ENCODE results near the gene IFI27L2.
A peak's percentile ranks its signal among the peaks of the same experiment; 100 is the strongest.
"Not testable (repeated sequence)": the region's sequence is repeated elsewhere in the genome, so short reads cannot be mapped to it uniquely, and the experiment has no call there.

IFI27L2 gene, protein sequence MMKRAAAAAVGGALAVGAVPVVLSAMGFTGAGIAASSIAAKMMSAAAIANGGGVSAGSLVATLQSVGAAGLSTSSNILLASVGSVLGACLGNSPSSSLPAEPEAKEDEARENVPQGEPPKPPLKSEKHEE

DNA sequence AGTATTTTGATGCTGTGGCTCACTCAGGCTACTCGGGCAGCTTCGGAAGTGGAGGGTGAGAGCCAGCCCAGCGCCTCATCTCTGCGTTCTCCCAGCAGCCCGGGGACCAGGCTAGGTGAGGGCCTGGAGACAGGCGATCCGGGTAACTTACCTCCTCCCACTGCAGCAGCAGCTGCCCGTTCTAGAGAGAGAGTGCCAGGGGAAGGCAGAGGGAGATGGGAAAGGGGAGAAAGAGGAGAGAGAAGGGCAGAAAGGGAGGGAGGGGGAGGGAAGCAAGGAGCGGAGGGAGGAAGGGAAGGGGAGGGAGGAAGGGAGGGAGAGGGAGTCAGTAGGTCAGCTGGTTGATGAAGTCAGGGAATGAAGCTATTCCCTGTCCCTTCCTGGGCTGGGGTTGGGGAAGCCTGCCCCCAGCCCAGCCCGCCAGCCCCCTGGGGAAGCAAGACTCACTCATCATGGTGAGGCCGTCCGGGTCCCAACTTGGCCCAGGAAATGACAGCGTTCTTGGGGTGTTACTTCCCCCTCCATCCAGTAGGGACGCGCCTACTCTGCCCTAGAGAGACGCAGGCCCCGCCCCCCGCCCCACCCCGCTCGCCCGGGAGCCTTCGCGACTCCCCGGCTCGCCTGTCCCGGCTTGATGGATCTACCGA lies at the start of gene IFI27L2:
IFI27L2 (minus strand) TSS at position 494 of the 647 bp plus-strand sequence; CDS start at position 454, 40 bp downstream.
- DNase-seq: peak; percentile 69

DNA sequence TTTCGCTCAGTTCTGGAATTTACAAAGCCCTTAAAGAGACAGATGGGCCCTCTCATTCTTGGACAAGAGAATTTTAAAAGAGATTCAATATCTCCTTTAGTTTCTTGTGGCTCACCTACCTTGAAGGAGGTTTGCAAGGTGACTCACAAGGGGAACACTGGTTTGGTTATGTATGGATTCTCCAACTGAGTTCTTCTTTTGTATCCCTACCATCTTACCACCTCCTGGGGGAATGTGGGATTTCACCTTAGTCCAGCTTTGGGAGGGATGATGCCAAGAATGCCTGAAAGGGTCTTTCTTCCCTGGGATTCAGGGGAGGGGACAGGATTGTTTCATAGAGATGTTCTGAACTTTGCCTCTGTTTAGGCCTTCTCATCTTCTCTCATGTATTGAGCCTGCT lies 48.4 kb upstream of the IFI27L2 start:
- DNase-seq: no peak

DNA sequence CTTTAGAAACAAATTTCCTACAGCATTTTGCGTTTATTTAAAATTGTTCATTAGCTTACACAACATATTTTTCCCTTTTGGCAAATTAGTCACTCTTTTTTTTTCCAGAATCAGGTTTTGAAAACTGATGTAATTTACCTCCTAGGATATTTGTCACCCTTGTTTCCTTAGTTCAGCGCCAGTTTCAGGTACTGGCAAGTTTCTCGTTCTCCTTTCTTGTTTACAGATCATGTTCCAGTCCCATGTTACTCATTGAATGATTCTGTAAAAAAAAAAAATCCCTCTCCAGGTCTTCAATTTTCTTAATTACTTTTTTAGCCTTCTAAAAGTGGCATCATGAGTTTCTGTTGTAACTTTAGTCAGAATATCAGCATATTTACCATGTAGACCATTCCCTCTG lies 47.4 kb upstream of the IFI27L2 start:
- no peak for DNase-seq

DNA sequence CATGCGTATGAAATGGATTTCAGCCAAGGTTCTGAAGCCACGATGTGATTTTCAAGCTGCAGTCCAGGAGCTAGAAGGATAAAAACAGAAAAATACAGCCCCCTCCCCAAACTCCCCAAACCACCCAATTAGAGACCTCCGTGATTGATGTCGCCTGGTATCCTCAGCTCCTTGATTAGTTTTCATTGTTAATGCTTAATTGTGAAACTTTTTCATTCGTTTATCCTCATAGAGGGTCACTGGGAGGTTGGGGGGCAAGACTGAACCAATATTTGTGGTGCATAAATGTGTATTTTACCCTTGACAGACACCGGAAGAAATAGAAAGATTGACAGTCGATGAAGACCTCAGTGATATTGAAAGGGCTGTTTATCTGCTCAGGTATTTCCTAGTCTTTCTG lies 46.3 kb upstream of the IFI27L2 start:
- no peak for DNase-seq

DNA sequence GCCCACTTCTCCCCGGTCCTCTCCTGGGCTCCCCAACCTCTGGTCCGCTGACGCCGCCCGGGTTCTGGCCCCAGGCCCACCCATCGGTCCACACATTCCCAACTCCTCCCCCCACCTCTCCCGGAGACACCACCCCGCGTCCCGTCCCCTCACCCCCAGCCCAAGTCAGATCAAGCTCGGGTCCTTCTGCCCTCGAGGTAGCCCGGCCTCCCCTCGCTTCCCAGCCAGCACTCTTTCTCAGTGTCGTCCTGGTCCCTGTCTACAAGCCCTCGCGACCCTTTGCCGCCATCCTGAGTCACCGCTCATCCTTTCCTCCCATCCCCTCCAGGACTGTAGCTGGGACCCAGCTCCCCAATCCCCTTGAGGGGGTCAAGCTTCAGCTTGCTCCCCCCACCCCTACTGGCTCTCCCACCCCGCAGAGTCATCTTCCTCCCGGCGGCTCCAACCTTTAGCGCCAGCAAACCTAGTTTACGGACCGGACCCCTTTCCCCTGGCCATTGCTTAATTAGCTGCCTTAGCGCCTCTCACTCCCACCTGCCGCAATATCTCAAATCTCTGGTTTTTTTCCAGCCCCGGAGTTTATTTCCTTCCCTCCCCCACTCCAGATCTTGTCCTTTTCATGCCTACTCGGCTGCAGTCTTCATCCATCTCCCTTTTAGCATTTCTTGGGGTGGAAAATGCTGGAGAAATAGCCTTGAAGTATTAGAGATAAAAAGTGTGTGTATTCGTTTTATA lies 45.8 kb upstream of the IFI27L2 start:
- DNase-seq: no peak

DNA sequence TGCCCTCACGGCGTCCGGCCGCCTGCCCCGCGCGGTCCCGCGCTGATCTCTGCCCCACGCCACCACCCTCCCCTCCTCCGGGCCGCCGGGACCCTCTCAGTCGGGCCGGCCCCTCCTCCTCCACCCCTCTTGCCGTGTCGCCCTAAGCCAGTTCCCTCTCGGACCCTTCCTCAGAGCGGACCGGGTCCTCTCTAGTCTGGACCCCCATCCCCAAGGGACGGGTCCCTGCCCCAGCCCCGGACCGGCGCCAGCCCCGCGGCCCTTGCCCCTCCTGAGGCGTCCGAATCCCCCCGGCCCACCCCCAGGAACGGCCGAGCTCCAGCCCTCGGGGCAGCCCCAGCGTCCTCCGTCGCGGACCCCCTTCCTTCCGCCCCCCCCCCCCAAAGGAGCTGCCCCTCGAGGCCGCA lies 45.2 kb upstream of the IFI27L2 start:
- DNase-seq: no peak

DNA sequence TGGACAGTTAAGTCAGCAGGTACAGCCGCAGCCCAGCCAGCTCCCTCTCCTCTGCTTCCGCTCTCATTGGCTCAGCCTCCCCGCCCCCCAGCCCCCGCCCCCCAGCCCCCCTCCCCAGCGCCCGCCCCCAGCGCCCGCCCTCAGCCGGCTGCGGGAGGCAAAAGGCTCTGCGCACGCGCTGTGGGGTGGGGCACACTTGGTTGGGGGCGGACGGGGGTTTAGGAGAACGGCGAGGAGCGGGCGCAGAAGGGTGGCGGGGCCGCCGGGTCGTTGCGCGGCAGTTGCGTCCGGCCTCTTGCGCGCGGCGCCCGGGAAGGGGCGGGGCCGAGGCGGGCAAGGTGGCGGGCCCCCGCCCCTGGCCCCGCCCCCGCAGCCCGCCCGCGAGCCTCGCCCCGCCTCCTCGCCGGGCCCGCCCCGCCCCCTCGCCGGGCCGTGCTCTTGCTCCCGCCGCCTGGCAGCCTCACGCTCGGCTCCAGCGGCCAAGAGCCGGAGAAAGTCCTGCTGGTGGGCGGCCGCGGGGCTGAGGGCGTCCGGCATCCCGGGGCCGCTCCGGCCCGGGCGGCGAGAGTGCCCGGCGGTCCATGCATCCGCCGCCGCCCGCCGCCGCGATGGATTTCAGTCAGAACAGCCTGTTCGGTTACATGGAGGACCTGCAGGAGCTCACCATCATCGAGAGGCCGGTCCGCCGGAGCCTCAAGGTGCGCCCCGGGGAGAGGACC lies 44.6 kb upstream of the IFI27L2 start, which contains the start of gene PPP4R4:
PPP4R4 (plus strand) TSS at position 438 of the 719 bp plus-strand sequence; CDS start at position 582, 144 bp downstream.
- DNase-seq: peak; percentile 77

DNA sequence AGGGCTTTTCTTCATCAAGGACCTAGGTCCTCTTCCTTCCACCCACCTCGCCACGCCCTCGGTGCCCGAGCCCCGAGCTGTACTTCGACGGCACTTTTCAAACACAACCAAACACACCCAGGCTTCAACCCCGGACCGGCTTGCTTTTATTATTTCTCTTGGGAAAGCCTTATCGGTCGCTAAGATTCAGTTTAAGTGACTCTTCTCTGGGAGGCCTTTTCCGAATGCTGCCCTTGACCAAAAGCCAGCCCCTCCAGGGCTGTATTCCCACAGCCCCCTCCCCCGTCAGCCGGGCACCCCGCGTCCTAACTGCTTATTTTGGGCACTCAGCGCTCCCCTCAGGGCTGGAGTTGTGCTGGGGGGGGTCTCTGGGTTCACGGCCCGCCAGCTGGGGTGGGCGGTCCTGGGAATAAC lies 44.1 kb upstream of the IFI27L2 start:
- DNase-seq: no peak

DNA sequence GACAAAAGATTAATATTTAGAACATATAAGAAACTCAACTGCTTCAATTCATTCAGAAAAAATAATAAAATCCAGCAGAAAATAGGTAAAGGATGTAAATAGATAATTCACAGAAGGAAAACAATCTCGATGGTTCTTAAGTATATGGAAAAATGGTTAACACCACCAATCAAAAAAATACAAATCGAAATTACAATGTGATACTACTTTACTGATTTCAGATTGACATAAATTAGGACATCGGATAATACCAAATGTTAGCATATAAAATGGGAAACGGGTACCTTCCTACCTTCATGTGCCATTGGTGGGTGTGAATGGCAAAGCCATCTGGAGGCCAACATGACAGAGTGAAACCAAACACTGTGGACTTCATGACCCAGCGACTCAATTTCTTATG lies 43.1 kb upstream of the IFI27L2 start:
- no peak for DNase-seq

DNA sequence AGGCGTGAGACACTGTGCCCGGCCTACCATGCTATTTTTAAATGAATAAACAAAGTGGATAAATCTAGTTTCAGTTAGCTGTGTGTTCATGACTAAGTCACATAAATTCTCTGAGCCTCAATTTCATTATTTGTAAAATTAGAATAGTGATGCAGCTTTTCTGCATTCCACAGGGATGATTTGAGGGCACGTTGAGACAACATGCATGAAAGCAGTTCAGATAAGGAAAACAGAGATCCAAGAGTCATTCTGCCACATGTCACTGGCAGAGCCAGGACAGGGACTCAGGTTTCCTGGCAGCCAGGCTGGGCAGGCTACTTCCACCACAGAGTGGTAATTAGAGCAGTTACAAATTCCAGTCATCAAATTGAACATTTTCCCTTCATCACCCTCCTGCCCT lies 41.8 kb upstream of the IFI27L2 start:
- no peak for DNase-seq

DNA sequence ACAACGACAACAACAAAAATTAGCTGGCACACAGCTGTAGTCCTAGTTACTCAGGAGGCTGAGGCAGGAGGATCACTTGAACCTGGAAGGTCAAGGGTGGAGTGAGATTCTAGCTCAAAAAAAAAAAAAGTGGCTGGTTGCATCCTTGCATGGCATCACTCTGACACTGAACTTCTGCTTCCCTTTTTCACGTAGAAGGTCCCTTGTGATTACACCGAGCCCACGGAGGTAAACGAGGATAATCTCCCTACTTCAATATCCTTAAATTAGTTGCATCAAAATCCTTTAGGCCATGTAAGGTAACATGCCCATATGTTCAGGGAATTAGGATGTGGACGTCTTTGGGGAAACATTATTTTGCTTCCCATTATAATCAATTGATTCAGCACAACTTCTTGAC lies 40.7 kb upstream of the IFI27L2 start:
- peak; percentile 75 for DNase-seq

DNA sequence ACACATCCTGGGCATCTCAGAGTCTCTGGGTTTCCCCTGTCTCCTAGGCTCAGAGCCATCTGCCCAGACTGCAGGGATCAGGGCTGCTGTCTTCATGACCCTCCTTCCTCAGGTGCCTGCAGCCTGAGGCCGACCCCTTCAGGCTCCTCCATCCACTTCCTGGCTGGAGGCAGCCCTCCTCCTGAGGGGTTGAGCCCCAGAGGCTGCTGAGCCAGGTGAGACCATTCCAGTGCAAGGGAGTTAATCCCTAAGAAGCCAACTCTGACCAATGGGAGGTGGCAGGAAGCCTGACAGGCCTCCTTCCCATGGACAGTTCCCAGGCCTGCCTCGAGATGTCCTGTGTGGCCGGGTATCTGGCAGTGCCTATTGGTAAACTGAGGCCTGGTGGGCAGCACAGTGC lies 36.3 kb upstream of the IFI27L2 start:
- DNase-seq: no peak

DNA sequence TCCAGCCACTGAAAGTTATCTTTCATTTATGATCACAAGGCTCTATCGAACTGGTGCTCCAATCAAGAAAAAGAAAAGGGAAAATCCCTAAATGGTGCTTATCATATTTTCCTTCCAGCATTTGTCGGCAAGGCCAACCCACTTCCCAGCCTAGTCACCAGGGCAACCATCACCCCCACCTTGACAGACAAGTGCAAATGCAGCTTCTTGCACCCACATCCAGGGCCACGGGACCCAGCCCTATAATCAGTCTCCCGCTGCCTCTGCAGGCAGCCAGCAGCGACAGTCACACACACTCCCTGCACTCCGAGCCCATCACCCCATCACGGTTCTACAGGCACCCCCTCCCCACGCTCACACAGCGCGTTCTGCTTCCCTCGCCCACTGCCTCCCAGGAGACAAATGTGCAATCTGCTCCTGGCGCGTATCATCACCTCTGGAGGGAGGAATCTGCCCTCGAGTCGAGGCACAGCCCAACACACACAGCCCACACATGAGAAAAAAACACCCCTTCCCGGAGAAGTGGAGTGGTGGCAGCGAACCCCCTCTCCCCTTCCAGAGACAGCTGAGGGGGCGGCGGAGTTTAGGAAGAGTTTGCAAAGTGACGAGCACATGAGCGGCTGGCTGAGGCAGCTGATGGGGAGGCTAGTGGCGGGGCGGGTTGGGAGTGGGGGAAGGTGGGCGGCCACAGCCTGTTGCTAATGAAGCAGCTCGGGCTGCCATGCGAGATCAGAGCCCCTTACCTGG lies 35.5 kb upstream of the IFI27L2 start:
- DNase-seq: no peak

DNA sequence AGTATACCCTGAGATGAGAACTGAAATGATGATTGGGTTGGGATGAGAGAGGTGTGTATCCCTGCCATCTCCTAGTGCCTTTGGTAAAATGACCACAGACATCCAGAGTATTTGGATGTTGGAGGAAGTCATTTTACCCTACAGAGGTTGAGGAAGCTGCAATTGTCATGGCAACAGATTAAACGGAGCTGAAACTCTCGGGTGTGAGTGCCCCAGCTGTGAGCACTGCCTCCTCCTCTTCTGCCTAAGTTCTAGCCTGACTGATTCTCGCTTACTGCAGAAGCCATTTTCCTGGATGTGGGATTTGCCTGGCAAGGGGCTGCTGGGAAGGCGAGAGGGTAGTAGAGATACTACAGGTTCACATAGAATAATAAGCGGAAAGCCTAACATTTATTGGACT lies 34.4 kb upstream of the IFI27L2 start:
- DNase-seq: no peak

DNA sequence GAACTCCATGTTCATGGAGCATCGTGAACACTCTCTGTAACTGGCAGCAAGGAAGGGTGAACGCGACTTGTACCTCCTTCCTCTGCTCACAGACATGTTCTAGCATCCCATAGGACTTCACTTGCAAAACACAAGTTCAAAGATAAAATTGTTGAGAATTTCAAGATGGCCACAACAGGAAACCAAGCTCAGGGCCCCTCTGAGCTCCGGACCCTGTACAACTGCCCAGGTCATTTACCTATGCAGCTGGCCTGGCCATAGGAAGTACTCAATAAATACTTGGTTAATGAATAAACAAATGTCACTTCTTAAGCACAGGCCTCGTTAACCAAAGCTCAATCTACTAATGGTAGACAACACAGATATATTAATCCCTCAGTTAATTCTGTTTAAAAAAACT lies 33.1 kb upstream of the IFI27L2 start:
- DNase-seq: no peak

DNA sequence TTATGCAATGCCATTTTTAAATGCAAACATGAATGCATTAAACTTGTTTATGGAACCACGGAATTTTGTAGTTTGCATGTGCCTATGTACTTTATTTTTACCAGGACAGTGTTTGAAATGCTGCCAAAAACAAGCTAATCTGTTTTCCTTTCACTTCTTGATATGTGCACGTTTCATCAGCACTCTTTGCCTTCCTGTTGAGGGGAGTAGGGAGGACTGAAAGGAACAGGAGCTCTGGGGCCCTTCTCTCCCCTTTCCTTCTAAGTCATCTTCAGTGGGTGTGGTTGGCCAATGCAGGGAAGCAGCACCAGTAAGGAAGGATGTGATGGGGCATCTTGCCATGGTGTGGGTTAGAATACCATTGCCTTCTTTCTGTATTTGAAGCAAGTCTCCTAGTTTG lies 32.6 kb upstream of the IFI27L2 start:
- DNase-seq: no peak

DNA sequence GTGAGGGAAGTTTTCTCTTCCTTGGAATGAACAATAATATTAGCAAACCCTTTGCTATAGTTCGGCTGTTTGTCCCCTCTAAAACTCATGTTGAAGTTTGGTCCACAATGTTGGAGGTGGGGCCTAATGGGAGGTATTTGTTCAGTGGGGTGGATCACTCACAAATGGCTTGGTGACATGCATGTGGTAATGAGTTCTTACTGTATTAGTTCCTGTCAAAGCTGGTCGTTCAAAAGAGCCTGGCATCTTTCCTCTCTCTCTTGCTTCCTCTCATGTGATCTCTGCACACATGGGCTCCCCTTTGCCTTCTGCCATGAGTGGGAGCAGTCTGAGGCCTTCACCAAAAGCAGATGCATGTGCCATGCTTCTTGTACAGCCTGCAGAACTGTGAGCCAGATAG lies 31.7 kb upstream of the IFI27L2 start:
- DNase-seq: no peak

DNA sequence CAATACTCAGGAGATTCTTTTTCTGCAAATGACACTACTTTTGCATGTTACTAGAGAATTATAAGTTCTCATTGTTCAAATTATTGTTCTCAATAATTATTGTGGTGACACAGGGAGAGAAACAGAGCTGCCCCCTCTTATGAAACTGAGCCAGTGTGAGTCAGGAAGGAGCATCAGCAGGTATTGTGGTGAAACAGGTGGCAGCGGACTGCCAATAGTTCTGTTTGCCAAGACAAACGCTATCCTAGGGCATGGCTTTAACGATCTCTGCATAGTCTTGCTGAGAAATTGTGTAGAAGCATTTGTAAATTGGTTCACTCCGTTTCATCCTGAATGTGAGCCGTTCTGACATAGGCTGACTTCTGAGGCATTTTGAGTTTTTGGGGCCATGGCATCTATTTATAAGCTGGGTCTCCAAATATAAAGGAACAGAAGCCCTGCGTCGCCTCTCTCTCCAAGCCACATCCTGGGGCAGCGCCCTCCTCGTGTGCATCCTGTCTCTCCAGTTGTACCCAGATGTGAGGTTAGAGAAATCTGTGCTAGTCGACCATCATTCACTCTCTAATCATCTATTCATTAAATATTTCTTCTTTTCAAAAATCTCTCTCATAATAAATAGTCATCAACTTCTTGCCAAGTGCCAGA lies 29.0 kb upstream of the IFI27L2 start:
- no peak for DNase-seq

DNA sequence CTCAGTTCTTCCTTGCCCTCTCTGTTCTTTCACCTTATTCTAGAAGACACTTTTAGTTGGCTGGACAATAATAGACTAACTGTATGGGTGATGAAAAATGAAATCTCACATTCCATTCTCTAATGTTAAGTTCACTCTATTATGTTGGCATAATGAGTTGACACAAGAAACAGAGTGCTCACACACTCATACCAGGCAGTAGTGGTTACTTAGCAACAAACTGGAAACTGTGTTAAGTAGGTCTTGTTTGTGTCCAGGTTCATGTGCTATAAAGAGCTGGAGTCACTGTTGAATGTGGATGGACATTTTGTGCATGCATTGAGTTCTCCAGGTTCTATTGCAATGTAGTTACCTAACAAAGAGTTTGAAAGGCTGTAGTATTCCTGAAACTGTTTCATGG lies 27.8 kb upstream of the IFI27L2 start:
- no peak for DNase-seq

DNA sequence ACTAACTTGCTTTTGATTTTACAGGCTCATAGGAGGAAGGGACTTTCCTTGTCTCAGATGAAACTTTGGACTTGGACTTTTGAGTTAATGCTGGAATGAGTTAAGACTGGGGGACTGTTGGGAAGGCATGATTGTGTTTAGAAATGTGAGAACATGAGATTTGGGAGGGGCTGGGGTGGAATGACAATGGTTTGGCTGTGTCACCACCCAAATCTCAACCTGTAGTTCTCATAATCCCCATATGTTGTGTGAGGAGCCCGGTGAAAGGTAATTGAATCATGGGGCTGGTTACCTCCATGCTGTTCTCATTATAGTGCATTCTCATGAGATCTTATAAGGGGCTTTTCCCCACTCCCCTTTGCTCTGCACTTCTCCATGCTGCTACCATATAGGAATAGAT lies 26.7 kb upstream of the IFI27L2 start:
- not testable (repeated sequence) for DNase-seq

DNA sequence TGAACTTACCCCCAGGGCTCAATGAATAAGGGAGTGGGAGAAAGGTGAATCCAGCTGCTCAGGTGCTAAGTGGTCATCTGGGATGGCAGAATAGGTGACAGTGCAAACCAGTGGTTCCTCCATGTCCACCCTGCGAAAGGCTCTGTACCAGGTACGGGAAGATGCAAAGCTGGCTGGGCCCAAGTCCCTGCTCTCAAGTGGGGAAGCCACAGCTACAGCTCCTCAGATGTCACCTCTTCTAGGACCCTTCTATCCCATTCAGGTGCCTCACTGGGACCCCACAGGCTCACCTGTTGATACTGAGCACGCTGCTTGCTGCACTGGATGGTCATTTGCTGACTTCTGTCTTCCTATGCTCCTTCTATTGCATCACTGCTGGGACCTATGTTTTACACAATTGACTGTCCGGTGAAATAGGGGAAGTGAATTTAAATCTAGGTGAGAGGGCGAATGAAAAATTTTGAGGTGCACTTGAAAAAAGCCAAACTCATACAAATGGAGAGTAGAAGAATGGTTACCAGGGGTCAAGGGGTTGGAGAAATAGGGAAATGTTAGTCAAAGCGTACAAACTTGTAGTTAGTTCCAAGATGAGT lies 24.4 kb upstream of the IFI27L2 start:
- DNase-seq: no peak

DNA sequence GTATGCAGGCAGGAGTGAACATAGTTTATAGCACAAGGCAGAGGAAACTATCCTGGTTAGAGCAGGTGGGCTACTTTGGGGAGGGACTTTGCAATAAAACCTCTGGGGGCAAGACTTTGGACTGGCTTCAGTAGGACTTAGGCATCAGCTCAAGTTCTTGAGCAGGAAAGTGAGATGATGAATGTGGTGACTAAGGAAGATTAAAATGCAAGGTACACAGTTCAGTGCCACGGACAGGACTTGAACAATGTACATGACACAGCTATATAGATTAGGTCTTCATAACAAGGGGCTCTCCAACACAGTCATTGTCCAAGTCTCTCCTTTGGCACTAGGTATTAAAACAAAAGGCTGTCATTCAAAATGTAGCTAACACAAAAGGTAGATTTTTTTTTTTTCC lies 23.3 kb upstream of the IFI27L2 start:
- no peak for DNase-seq
